DND-41 (cell line): ENCODE measurements around the gene IRF2BP1.

Source experiments
- ATAC-seq: fragments of 200-7000 bp; cut with Tn5 transposase; 3 replicates; pipeline ENCODE4 v1.9.1; 2021; ENCODE audit warnings: low read depth; ENCODE audit not compliant: insufficient read depth
- DNase-seq: peaks from one replicate; pipeline ENCODE4 v3.0.0-alpha.2; 2020
- H2AFZ ChIP-seq: 2 replicates; pipeline ENCODE4 v1.6.0; 2012; ENCODE audit warnings: low read depth, low read length
- H3K27ac ChIP-seq: 2 replicates; pipeline ENCODE4 v1.5.1; 2012; ENCODE audit warnings: low read length, inconsistent platforms
- H3K27me3 ChIP-seq: fragments of 200-600 bp; sonication (generic); 2 replicates; pipeline ENCODE4 v1.6.0; 2012; ENCODE audit warnings: low read length, mild to moderate bottlenecking, inconsistent platforms; ENCODE audit not compliant: insufficient read depth, poor library complexity
- H3K36me3 ChIP-seq: 2 replicates; pipeline ENCODE4 v1.5.1; 2012; ENCODE audit warnings: low read length, inconsistent platforms; ENCODE audit not compliant: insufficient read depth
- H3K4me1 ChIP-seq: 2 replicates; pipeline ENCODE4 v1.5.1; 2012; ENCODE audit warnings: mild to moderate bottlenecking, low read length; ENCODE audit not compliant: insufficient read depth
- H3K4me2 ChIP-seq: 2 replicates; pipeline ENCODE4 v1.6.0; 2012; ENCODE audit warnings: mild to moderate bottlenecking, moderate library complexity, low read length, inconsistent platforms; ENCODE audit not compliant: insufficient read depth
- H3K4me3 ChIP-seq, 2 experiments: fragments of 200-600 bp in 1 of 2; shearing (Covaris generic) in 1 of 2; 2 replicates each; pipeline ENCODE4 v1.5.1; 2012 to 2016; ENCODE audit warnings: inconsistent platforms in 2 of 2, low read length in 2 of 2, mild to moderate bottlenecking in 2 of 2, low read depth in 1 of 2, moderate library complexity in 1 of 2
- H3K79me2 ChIP-seq: 2 replicates; pipeline ENCODE4 v1.6.0; 2012; ENCODE audit warnings: low read length, inconsistent platforms; ENCODE audit not compliant: insufficient read depth
- H3K9ac ChIP-seq: 2 replicates; pipeline ENCODE4 v1.6.0; 2012; ENCODE audit warnings: low read depth, mild to moderate bottlenecking, inconsistent platforms, low read length, moderate library complexity
- H3K9me3 ChIP-seq: 2 replicates; pipeline ENCODE4 v1.5.1; 2012; ENCODE audit warnings: low read length, moderate library complexity, mild to moderate bottlenecking, inconsistent platforms; ENCODE audit not compliant: insufficient read depth, severe bottlenecking
- H4K20me1 ChIP-seq: 2 replicates; pipeline ENCODE4 v1.6.0; 2012; ENCODE audit warnings: low read length; ENCODE audit not compliant: insufficient read depth
- CTCF ChIP-seq: IDR thresholded peaks from 2 replicates; pipeline ENCODE4 v1.5.1; 2012; ENCODE audit warnings: borderline replicate concordance, low read length, moderate library complexity, mild to moderate bottlenecking; ENCODE audit not compliant: poor library complexity, severe bottlenecking; ENCODE audit errors: extremely low read depth
- EZH2 ChIP-seq: IDR thresholded peaks from 3 replicates; pipeline ENCODE4 v1.6.1; 2012; ENCODE audit warnings: borderline replicate concordance, low read depth, mild to moderate bottlenecking, moderate library complexity, low read length, inconsistent platforms; ENCODE audit not compliant: severe bottlenecking

Gene IRF2BP1

GRCh38 chr19:45885556-45886426 is at the start of gene IRF2BP1:
IRF2BP1 (minus strand) TSS chr19:45886141; CDS start chr19:45885774, 367 bp downstream.
- peaks cover 37% of the 10 kb centered on the region for H3K4me1 ChIP-seq
- H3K27me3 ChIP-seq: no peaks in the 10 kb centered on the region
- peaks cover 32% of the 10 kb centered on the region for H3K36me3 ChIP-seq
- DNase-seq (peak; percentile 91), ATAC-seq (peak; percentile 76)
- peaks cover 44% of the 10 kb centered on the region for H4K20me1 ChIP-seq
- peak within 1 kb of the TSS; percentile 99 for H3K4me2 ChIP-seq
- peak within 1 kb of the TSS; percentile 84 for H3K27ac ChIP-seq
- H3K4me3 ChIP-seq: peak within 1 kb of the TSS; percentile 46 to 78
- peak within 1 kb of the TSS; percentile 82 for H3K9ac ChIP-seq
- H3K9me3 ChIP-seq: no peaks in the 10 kb centered on the region
- TF ChIP-seq EZH2: no peak
- TF ChIP-seq CTCF: no peak
- H2AFZ ChIP-seq: peak within 1 kb of the TSS; percentile 69
- peaks cover 31% of the 10 kb centered on the region for H3K79me2 ChIP-seq

- Histone ChIP-seq H3K9ac (no peak overlapping the region), H3K4me3 (no peak overlapping the region), H3K79me2 (no peaks in the 10 kb centered on the region), H3K36me3 (no peaks in the 10 kb centered on the region), H3K27ac (no peak overlapping the region), H3K4me2 (no peak overlapping the region), H3K9me3 (no peaks in the 10 kb centered on the region), H3K4me1 (no peaks in the 10 kb centered on the region), H4K20me1 (no peaks in the 10 kb centered on the region), H2AFZ (no peak overlapping the region), H3K27me3 (peaks cover 6% of the 10 kb centered on the region)
- TF ChIP-seq CTCF: no peak
- TF ChIP-seq EZH2: no peak
- no peak for DNase-seq
- no peak for ATAC-seq
Observed at GRCh38 chr19:45935267-45935666, 49.3 kb upstream of the IRF2BP1 start.

GRCh38 chr19:45934551-45935230 is 48.8 kb upstream of the IRF2BP1 start:
- H3K36me3 ChIP-seq: no peaks in the 10 kb centered on the region
- H4K20me1 ChIP-seq: no peaks in the 10 kb centered on the region
- no peak overlapping the region for H2AFZ ChIP-seq
- no peak overlapping the region for H3K4me2 ChIP-seq
- peaks cover 6% of the 10 kb centered on the region for H3K27me3 ChIP-seq
- H3K9me3 ChIP-seq: no peaks in the 10 kb centered on the region
- H3K4me1 ChIP-seq: no peaks in the 10 kb centered on the region
- H3K79me2 ChIP-seq: no peaks in the 10 kb centered on the region
- H3K9ac ChIP-seq: no peak overlapping the region
- TF ChIP-seq CTCF (no peak), EZH2 (no peak)
- H3K4me3 ChIP-seq: no peak overlapping the region
- ATAC-seq (no peak), DNase-seq (peak; percentile 23)
- no peak overlapping the region for H3K27ac ChIP-seq
